SK-N-SH treated with all-trans-retinoic acid at 6 μM for 48 hours (cell line): ENCODE data around the gene SNX9.

Experiments used
- ATAC-seq: fragments of 200-7000 bp; cut with Tn5 transposase; 3 replicates; pipeline ENCODE4 v1.9.1; 2020; ENCODE audit warnings: mild to moderate bottlenecking, moderate library complexity
- ARNTL ChIP-seq: fragments of 450-650 bp; formaldehyde crosslinking; IDR thresholded peaks from 2 replicates; pipeline ENCODE4 v1.5.0; 2020; ENCODE audit warnings: low read depth, mild to moderate bottlenecking, moderate library complexity, borderline replicate concordance
- BACH2 ChIP-seq: fragments of 250-450 bp; sonication (Bioruptor Pico); IDR thresholded peaks from 2 replicates; pipeline ENCODE4 v1.9.0; 2021; ENCODE audit warnings: mild to moderate bottlenecking, borderline replicate concordance
- CSDC2 ChIP-seq: fragments of 250-450 bp; sonication (Bioruptor Pico); IDR thresholded peaks from 2 replicates; pipeline ENCODE4 v1.5.0; 2020; ENCODE audit warnings: mild to moderate bottlenecking, moderate library complexity
- GLIS3 ChIP-seq: fragments of 250-450 bp; sonication (Bioruptor Pico); IDR thresholded peaks from 2 replicates; pipeline ENCODE4 v1.5.0; 2020; ENCODE audit warnings: mild to moderate bottlenecking, moderate library complexity
- ISL1 ChIP-seq: fragments of 250-450 bp; sonication (Bioruptor Pico); IDR thresholded peaks from 2 replicates; pipeline ENCODE4 v2.1.2; 2022; ENCODE audit warnings: mild to moderate bottlenecking, moderate library complexity
- OSR1 ChIP-seq: fragments of 250-450 bp; sonication (Bioruptor Pico); IDR thresholded peaks from 2 replicates; pipeline ENCODE4 v1.8.0; 2022; ENCODE audit warnings: moderate library complexity, mild to moderate bottlenecking, inconsistent platforms
- RARB ChIP-seq: fragments of 250-450 bp; sonication (Bioruptor Pico); IDR thresholded peaks from 2 replicates; pipeline ENCODE4 v1.8.0; 2021; ENCODE audit warnings: mild to moderate bottlenecking, moderate library complexity
- SNAI2 ChIP-seq: fragments of 250-450 bp; sonication (Bioruptor Pico); IDR thresholded peaks from 2 replicates; pipeline ENCODE4 v1.5.0; 2020; ENCODE audit warnings: mild to moderate bottlenecking, moderate library complexity
- TCF4 ChIP-seq: fragments of 250-450 bp; sonication (Bioruptor Pico); IDR thresholded peaks from 2 replicates; pipeline ENCODE4 v1.8.0; 2021; ENCODE audit warnings: mild to moderate bottlenecking, moderate library complexity, borderline replicate concordance
- TOX ChIP-seq: fragments of 250-450 bp; sonication (Bioruptor Pico); IDR thresholded peaks from 2 replicates; pipeline ENCODE4 v1.8.0; 2021; ENCODE audit warnings: mild to moderate bottlenecking, moderate library complexity, borderline replicate concordance
- ZC3H10 ChIP-seq: fragments of 250-450 bp; sonication (Bioruptor Pico); IDR thresholded peaks from 2 replicates; pipeline ENCODE4 v1.5.1; 2021; ENCODE audit warnings: mild to moderate bottlenecking, moderate library complexity
- ZFP3 ChIP-seq: fragments of 250-450 bp; sonication (Bioruptor Pico); IDR thresholded peaks from 2 replicates; pipeline ENCODE4 v1.5.0; 2020; ENCODE audit warnings: mild to moderate bottlenecking, moderate library complexity
- ZFP30 ChIP-seq: fragments of 450-650 bp; formaldehyde crosslinking; IDR thresholded peaks from 2 replicates; pipeline ENCODE4 v1.5.0; 2022; ENCODE audit warnings: mild to moderate bottlenecking, moderate library complexity
- ZNF565 ChIP-seq: fragments of 450-650 bp; formaldehyde crosslinking; conservative IDR thresholded peaks from 2 replicates; pipeline ENCODE4 v1.5.0; 2020; ENCODE audit warnings: low read depth, mild to moderate bottlenecking, moderate library complexity
- ZNF70 ChIP-seq: fragments of 450-650 bp; formaldehyde crosslinking; IDR thresholded peaks from 2 replicates; pipeline ENCODE4 v1.5.0; 2020; ENCODE audit warnings: mild to moderate bottlenecking, moderate library complexity
- ZNF8 ChIP-seq: fragments of 450-650 bp; formaldehyde crosslinking; IDR thresholded peaks from 2 replicates; pipeline ENCODE4 v1.5.0; 2020; ENCODE audit warnings: mild to moderate bottlenecking, moderate library complexity
- TF ChIP-seq, protein P1 (sequence below): fragments of 250-450 bp; sonication (Bioruptor Pico); IDR thresholded peaks from 2 replicates; pipeline ENCODE4 v1.5.0; 2020; ENCODE audit warnings: mild to moderate bottlenecking, moderate library complexity
- TF ChIP-seq, protein P2 (sequence below): fragments of 250-450 bp; sonication (Bioruptor Pico); IDR thresholded peaks from 2 replicates; pipeline ENCODE4 v1.8.0; 2021; ENCODE audit warnings: low read depth, mild to moderate bottlenecking, moderate library complexity, borderline replicate concordance
- TF ChIP-seq, protein P3 (sequence below): fragments of 250-450 bp; sonication (Bioruptor Pico); IDR thresholded peaks from 2 replicates; pipeline ENCODE4 v1.5.1; 2020; ENCODE audit warnings: low read depth, mild to moderate bottlenecking, moderate library complexity
- TF ChIP-seq, protein P4 (sequence below): fragments of 250-450 bp; sonication (Bioruptor Pico); IDR thresholded peaks from 2 replicates; pipeline ENCODE4 v1.5.1; 2021; ENCODE audit warnings: mild to moderate bottlenecking, moderate library complexity

SNX9 gene

DNA sequence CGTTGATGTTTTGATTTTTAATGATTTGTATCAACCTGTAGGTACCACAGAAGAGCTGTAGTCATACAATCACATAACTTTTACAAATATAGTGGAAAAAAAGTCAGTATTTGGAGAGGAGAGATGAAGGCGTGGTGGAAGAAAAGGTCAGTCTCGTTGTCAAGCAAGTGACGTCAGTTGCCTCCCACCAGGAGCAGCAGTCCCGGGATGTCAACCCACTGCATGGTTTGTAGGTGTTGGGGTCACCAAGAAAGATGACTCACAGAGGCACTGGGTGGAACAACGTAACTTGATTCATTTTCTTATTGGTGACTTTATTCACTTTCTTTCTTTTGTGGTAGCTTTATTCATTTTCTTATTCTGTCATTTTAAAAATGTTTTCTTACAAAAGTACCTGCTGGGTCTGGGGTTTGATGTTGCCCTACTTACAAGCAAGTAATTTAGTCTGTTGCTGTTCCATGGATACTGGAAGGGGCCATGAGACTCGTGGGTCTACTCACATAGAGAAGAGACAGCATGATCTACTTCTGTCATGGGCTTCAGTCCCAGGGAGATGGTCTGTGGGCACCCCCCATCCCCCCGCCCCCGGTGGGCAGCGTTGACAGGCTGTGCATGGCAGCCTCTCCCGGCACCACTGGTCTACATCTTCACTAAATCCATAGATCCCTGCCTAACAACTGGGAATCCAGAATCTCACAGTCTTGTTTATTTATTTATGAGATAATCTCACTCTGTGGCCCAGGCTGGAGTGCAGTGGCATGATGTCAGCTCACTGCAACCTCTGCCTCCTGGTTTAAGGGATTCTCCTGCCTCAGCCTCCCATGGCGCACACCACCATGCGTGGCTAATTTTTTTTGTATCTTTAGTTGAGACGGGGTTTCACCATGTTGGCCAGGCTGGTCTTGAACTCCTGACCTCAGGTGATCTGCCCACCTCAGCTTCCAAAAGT is 122.2 kb downstream of the SNX9 start:
- TF ChIP-seq, protein P1, sequence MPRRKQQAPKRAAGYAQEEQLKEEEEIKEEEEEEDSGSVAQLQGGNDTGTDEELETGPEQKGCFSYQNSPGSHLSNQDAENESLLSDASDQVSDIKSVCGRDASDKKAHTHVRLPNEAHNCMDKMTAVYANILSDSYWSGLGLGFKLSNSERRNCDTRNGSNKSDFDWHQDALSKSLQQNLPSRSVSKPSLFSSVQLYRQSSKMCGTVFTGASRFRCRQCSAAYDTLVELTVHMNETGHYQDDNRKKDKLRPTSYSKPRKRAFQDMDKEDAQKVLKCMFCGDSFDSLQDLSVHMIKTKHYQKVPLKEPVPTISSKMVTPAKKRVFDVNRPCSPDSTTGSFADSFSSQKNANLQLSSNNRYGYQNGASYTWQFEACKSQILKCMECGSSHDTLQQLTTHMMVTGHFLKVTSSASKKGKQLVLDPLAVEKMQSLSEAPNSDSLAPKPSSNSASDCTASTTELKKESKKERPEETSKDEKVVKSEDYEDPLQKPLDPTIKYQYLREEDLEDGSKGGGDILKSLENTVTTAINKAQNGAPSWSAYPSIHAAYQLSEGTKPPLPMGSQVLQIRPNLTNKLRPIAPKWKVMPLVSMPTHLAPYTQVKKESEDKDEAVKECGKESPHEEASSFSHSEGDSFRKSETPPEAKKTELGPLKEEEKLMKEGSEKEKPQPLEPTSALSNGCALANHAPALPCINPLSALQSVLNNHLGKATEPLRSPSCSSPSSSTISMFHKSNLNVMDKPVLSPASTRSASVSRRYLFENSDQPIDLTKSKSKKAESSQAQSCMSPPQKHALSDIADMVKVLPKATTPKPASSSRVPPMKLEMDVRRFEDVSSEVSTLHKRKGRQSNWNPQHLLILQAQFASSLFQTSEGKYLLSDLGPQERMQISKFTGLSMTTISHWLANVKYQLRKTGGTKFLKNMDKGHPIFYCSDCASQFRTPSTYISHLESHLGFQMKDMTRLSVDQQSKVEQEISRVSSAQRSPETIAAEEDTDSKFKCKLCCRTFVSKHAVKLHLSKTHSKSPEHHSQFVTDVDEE (CRISPR knock-in tag), result no peak
- no peak for TF ChIP-seq ISL1 (CRISPR knock-in tag)
- TF ChIP-seq, protein P2, sequence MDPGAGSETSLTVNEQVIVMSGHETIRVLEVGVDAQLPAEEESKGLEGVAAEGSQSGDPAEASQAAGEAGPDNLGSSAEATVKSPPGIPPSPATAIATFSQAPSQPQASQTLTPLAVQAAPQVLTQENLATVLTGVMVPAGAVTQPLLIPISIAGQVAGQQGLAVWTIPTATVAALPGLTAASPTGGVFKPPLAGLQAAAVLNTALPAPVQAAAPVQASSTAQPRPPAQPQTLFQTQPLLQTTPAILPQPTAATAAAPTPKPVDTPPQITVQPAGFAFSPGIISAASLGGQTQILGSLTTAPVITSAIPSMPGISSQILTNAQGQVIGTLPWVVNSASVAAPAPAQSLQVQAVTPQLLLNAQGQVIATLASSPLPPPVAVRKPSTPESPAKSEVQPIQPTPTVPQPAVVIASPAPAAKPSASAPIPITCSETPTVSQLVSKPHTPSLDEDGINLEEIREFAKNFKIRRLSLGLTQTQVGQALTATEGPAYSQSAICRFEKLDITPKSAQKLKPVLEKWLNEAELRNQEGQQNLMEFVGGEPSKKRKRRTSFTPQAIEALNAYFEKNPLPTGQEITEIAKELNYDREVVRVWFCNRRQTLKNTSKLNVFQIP (CRISPR knock-in tag), result no peak
- no peak for TF ChIP-seq CSDC2 (CRISPR knock-in tag)
- no peak for TF ChIP-seq ZFP30 (CRISPR knock-in tag)
- TF ChIP-seq SNAI2 (CRISPR knock-in tag), result no peak
- TF ChIP-seq ZNF70 (CRISPR knock-in tag), result no peak
- TF ChIP-seq, protein P3, sequence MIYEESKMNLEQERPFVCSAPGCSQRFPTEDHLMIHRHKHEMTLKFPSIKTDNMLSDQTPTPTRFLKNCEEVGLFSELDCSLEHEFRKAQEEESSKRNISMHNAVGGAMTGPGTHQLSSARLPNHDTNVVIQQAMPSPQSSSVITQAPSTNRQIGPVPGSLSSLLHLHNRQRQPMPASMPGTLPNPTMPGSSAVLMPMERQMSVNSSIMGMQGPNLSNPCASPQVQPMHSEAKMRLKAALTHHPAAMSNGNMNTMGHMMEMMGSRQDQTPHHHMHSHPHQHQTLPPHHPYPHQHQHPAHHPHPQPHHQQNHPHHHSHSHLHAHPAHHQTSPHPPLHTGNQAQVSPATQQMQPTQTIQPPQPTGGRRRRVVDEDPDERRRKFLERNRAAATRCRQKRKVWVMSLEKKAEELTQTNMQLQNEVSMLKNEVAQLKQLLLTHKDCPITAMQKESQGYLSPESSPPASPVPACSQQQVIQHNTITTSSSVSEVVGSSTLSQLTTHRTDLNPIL (CRISPR knock-in tag), result no peak
- TF ChIP-seq, protein P4, sequence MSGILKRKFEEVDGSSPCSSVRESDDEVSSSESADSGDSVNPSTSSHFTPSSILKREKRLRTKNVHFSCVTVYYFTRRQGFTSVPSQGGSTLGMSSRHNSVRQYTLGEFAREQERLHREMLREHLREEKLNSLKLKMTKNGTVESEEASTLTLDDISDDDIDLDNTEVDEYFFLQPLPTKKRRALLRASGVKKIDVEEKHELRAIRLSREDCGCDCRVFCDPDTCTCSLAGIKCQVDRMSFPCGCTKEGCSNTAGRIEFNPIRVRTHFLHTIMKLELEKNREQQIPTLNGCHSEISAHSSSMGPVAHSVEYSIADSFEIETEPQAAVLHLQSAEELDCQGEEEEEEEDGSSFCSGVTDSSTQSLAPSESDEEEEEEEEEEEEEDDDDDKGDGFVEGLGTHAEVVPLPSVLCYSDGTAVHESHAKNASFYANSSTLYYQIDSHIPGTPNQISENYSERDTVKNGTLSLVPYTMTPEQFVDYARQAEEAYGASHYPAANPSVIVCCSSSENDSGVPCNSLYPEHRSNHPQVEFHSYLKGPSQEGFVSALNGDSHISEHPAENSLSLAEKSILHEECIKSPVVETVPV (CRISPR knock-in tag), result no peak
- TF ChIP-seq ZC3H10 (CRISPR knock-in tag), result no peak
- no peak for TF ChIP-seq ZFP3
- TF ChIP-seq TOX (CRISPR knock-in tag), result no peak
- TF ChIP-seq BACH2 (CRISPR knock-in tag), result no peak
- no peak for TF ChIP-seq ZNF565 (CRISPR knock-in tag)
- no peak for TF ChIP-seq ARNTL (CRISPR knock-in tag)
- ATAC-seq, result no peak

DNA sequence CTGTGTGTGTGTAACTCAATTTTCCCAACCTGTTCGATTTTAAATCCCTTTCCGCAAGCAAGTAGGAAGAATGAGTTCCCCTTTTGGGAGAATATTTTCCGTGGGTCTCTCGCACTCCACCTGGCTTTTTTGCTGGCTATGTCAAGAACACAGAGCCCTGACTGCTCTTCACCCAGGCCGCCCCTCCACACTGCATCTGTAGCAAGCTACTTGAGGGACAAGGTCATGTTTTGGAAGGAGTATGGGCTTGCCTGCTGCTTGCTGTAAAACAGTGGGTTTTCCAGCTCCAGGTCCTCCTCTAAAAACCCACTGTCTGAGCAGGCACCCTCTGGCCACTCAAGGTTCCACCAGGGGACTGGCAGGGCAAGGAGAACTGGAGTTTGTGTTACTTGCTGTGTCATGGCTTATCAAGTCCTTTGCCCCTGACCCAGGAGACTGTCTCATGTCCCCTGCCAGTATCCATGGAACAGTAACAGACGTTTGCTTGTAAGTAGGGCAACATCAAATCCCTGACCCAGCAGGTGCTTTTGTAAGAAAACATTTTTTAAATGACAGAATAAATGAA is 123.1 kb downstream of the SNX9 start:
- no peak for ATAC-seq
- TF ChIP-seq OSR1 (CRISPR knock-in tag) (no peak), GLIS3 (CRISPR knock-in tag) (no peak), ZFP3 (no peak), ZNF8 (CRISPR knock-in tag) (no peak), ARNTL (CRISPR knock-in tag) (no peak), ZNF565 (CRISPR knock-in tag) (no peak), TCF4 (no peak), ZFP30 (CRISPR knock-in tag) (no peak), BACH2 (CRISPR knock-in tag) (no peak), ISL1 (CRISPR knock-in tag) (no peak), RARB (no peak), ZC3H10 (CRISPR knock-in tag) (no peak), SNAI2 (CRISPR knock-in tag) (no peak), CSDC2 (CRISPR knock-in tag) (no peak)
- TF ChIP-seq, protein P2 (CRISPR knock-in tag), result no peak
- TF ChIP-seq, protein P3 (CRISPR knock-in tag), result no peak
- TF ChIP-seq, protein P1 (CRISPR knock-in tag), result no peak
- TF ChIP-seq, protein P4 (CRISPR knock-in tag), result no peak
